Calu3 (cell line): ENCODE results near the gene DLX5. TPM values are rescaled to one million over a fixed set of nuclear protein-coding genes. Genes with fewer than 3 reads are reported as not detected.

Experiments used
- BruUV-seq: library from RNA; stranded (reverse); fragments of 400-500 nt; replicated peaks from 2 replicates; lab custom pipeline; 2021; lab: Mats Ljungman, UMichigan
- CTCF ChIA-PET: fragments of 300-600 bp; sonication (Branson Sonifier 250); formaldehyde crosslinking; loops from one replicate; lab custom pipeline; 2022; ENCODE audit warnings: antibody characterized with exemption; lab: Charles Lee
- DNase-seq: peaks from one replicate; pipeline ENCODE4 v3.0.0; 2022
- H3K27ac Mint-ChIP-seq: one replicate; pipeline ENCODE4 v1.8.0; 2022; ENCODE audit warnings: mixed read lengths; ENCODE audit not compliant: unreplicated experiment
- H3K27me3 Mint-ChIP-seq: one replicate; pipeline ENCODE4 v1.8.0; 2022; ENCODE audit warnings: mixed read lengths; ENCODE audit not compliant: unreplicated experiment
- H3K36me3 Mint-ChIP-seq: one replicate; pipeline ENCODE4 v1.8.0; 2022; ENCODE audit warnings: mild to moderate bottlenecking, moderate library complexity, mixed read lengths; ENCODE audit not compliant: insufficient read depth, unreplicated experiment
- H3K4me1 Mint-ChIP-seq: one replicate; pipeline ENCODE4 v1.8.0; 2022; ENCODE audit warnings: mild to moderate bottlenecking, low read depth, mixed read lengths; ENCODE audit not compliant: unreplicated experiment
- H3K4me3 Mint-ChIP-seq: one replicate; pipeline ENCODE4 v1.8.0; 2022; ENCODE audit warnings: mild to moderate bottlenecking, low read depth, moderate library complexity, mixed read lengths; ENCODE audit not compliant: unreplicated experiment
- H3K9me3 Mint-ChIP-seq: one replicate; pipeline ENCODE4 v1.8.0; 2022; ENCODE audit warnings: low read depth, mixed read lengths; ENCODE audit not compliant: unreplicated experiment
- CTCF ChIP-seq: fragments of 200-600 bp; IDR thresholded peaks from one replicate; pipeline ENCODE4 v1.8.0; 2022; ENCODE audit warnings: antibody characterized with exemption; ENCODE audit not compliant: unreplicated experiment
- intact Hi-C: fragments of 100-400 bp; cut with micrococcal nuclease; formaldehyde crosslinking; loops from one replicate; pipeline ENCODE4 v1.10.0; 2022; ENCODE audit not compliant: unreplicated experiment
- total RNA-seq: library from RNA; stranded (reverse); gene quantifications from 2 replicates; pipeline ENCODE4 v1.2.3, GENCODE V29; 2022

Gene DLX5
- total RNA-seq, 1 experiment from 2014 or later = not detected

DNA sequence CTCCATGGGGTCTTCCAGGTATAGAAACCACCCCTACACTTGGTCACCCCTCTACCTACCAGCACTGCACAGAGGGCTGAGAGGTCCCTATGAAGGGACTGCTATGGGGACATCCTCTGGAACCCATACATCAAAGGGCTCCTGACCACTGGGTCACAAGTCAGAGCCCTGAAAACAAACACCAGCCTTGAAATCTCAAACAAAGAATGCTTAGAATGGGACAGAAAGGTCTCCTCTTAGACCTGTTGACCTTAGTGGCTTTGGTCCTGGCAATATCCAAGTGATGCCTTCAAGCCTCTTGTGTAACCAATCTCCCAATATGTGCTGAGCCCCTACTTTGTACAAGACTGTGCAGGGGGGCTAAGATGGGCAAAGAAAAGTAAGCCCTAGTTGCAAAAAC is 53.9 kb downstream of the DLX5 start:
- Mint-ChIP-seq H3K4me1 (no peaks in the 10 kb centered on the region), H3K27me3 (peaks cover 16% of the 10 kb centered on the region), H3K36me3 (no peaks in the 10 kb centered on the region), H3K9me3 (no peaks in the 10 kb centered on the region), H3K27ac (no peak overlapping the region), H3K4me3 (no peak overlapping the region)
- intact Hi-C loops = no loop called here
- no peak for DNase-seq
- CTCF ChIA-PET = no interaction called here
- TF ChIP-seq CTCF = no peak
- no TSS peak for BruUV-seq

Other genes starting within 250 kb of the DLX5 start
- gene DLX6, start 19.3 kb downstream of the DLX5 start, total RNA-seq = 1.1 and 1.2 TPM in 2 replicates
- 9.2 and 11.9 TPM in 2 replicates for gene SDHAF3, start 92.9 kb upstream of the DLX5 start, total RNA-seq